Breast epithelium (tissue), 3 donors: Measurements from ENCODE around the gene PTPRG.

ENCODE experiments used
- POLR2AphosphoS5 ChIP-seq, 3 donors: sonication (generic); formaldehyde crosslinking; IDR thresholded peaks; one replicate each; pipeline ENCODE4 v1.6.1; 2017; ENCODE audit warnings: antibody characterized with exemption in 3 of 3
- TF ChIP-seq, protein P1 (sequence below), 3 donors: fragments of 450-650 bp; IDR thresholded peaks; one replicate each; pipeline ENCODE4 v1.5.1; 2016 to 2017; ENCODE audit warnings: antibody characterized with exemption in 3 of 3, mild to moderate bottlenecking in 3 of 3, moderate library complexity in 3 of 3

DNA sequence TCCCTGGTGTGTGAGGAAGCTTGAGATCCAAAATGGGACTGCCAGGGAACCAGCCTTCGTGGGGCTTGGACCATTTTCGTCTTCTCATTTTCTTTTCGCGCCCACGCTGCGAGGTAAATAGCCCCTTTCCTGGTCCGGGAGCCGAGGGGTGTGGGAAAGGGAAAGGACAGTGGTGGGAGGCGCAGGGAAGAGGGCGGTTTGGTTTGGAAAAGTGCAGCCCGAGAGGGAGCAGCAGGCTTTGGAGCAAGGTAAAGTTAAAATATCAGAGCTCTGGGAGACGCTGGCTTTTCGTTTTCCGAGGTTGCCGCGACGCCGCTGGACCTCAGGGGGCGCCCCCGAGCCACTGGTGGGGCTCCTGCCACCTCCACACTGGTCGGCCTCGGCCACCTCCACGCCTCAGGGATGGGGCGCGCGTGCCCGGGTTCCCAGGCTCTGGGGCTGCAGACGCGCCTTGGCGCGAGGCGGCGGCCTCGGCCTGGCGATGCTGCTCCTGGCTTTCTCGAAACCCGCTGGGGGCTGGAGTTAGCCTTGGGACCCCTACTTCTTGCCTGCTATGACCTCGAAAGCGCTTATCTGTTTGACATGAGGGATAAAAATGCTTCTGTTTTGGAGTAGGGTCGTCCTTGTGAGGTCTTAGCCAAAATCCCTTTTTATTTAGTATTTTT is 3.2 kb downstream of the PTPRG start:
- TF ChIP-seq, protein P1, sequence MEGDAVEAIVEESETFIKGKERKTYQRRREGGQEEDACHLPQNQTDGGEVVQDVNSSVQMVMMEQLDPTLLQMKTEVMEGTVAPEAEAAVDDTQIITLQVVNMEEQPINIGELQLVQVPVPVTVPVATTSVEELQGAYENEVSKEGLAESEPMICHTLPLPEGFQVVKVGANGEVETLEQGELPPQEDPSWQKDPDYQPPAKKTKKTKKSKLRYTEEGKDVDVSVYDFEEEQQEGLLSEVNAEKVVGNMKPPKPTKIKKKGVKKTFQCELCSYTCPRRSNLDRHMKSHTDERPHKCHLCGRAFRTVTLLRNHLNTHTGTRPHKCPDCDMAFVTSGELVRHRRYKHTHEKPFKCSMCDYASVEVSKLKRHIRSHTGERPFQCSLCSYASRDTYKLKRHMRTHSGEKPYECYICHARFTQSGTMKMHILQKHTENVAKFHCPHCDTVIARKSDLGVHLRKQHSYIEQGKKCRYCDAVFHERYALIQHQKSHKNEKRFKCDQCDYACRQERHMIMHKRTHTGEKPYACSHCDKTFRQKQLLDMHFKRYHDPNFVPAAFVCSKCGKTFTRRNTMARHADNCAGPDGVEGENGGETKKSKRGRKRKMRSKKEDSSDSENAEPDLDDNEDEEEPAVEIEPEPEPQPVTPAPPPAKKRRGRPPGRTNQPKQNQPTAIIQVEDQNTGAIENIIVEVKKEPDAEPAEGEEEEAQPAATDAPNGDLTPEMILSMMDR (IDR thresholded peaks at IDR 0.05), result peak; percentile 41 to 83 (median 63)
- TF ChIP-seq POLR2AphosphoS5 (IDR thresholded peaks at IDR 0.05), result peak in 1 of 3 donors; percentile 47
